Hematopoietic multipotent progenitor cell treated with erythropoietin and hydrocortisone succinate and interleukin-3 and kit ligand, for 8 days (in vitro differentiated cells): ENCODE measurements around the gene SNX30.

Experiments
- DNase-seq: peaks from one replicate; pipeline ENCODE4 v3.0.0-alpha.2; 2015

Gene SNX30

GRCh38 chr9:112784020-112784785 is 33.6 kb downstream of the SNX30 start:
- DNase-seq, result no peak

- DNase-seq, result no peak
Measured at GRCh38 chr9:112785986-112786385, 35.4 kb downstream of the SNX30 start.

DNA sequence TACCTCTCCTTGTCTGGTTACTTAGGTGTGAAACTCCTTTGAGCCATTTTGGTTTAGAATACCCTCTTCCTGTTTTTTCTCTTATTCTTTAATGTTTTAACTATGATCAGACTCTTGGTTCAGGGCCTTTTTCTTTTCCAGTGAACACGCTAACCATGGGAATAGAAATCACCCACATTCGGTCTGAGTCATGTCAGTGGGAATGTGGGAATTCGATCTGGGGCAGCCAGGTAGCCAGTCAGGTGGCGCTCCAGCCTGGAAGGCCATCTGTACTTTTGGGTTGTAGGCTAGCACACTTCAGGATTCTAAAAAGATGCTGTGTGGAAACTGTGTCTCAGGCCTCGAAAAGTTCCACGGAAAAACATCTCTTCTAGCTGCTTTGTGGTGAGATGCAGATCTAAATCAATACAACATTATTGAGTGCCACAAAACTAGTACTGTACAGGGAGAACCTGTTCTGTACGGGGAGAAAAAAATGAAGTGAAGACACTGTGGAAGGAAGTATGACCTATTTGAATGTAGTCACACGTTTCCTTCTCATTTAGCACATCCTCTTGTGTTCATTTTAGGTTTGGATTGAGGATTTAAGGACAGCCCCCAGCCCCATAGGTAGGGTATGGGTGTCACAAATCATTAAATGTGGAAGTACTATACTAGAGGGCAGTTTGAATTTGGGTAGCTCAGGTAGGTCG is 36.4 kb downstream of the SNX30 start:
- no peak for DNase-seq

GRCh38 chr9:112787978-112788377 is 37.4 kb downstream of the SNX30 start:
- DNase-seq, result no peak

DNA sequence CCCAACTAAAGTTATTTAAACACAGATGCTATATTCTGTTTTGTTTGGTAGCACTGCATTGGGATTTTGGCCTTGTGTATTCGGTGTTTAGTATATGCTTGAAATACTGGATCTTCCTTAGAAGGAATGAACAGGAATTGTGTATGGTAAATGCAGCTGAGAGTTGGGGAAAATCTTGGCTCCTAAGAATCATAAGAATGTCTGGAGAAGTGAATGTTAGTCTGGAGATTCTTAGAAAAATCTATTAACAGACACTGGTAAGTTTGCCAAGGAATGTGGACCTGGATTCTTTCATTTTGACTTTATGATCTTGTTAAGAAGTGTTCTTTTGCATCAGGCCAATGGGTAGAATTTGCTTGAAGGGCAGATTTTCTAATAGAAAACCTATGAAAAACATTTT is 38.9 kb downstream of the SNX30 start:
- DNase-seq, result no peak

- no peak for DNase-seq
Measured at GRCh38 chr9:112789891-112790774, 39.6 kb downstream of the SNX30 start.

- DNase-seq, result no peak
Measured at GRCh38 chr9:112792670-112793069, 42.1 kb downstream of the SNX30 start.

DNA sequence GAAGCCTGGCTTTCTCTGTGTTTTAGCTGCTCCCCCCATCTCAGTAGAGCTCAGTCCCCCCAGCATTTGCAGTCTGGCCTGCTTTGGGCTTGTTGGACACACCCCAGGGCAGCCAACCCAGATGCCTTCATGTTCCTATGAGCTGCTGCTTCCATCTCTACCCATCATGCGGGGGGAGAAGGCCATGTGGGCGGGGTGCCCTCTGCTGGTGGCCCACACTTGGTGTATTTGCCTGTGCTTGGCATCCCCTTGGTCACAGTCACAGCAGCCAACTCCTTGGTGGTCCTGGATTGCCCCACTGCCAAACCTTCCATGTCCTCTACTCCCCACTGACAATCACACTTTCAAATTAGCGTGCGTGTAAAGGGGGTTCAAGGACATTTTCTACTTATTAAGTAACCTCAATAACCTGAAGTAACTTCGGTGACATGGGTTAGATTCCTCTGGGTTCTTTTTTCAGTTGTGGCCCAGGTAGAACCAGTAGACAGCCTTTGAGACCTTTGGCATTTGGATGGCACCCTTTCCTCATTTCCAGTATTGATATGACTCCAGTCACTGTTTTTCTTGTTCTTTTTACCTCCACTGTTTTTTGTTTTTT is 42.8 kb downstream of the SNX30 start:
- peak; percentile 77 for DNase-seq

GRCh38 chr9:112794731-112795130 is 44.2 kb downstream of the SNX30 start:
- DNase-seq, result no peak

GRCh38 chr9:112795921-112796320 is 45.4 kb downstream of the SNX30 start:
- DNase-seq, result no peak

- no peak for DNase-seq
Measured at GRCh38 chr9:112796485-112796884, 45.9 kb downstream of the SNX30 start.

GRCh38 chr9:112809351-112809848 is 58.8 kb downstream of the SNX30 start:
- no peak for DNase-seq

GRCh38 chr9:112809906-112810305 is 59.3 kb downstream of the SNX30 start:
- DNase-seq, result no peak

DNA sequence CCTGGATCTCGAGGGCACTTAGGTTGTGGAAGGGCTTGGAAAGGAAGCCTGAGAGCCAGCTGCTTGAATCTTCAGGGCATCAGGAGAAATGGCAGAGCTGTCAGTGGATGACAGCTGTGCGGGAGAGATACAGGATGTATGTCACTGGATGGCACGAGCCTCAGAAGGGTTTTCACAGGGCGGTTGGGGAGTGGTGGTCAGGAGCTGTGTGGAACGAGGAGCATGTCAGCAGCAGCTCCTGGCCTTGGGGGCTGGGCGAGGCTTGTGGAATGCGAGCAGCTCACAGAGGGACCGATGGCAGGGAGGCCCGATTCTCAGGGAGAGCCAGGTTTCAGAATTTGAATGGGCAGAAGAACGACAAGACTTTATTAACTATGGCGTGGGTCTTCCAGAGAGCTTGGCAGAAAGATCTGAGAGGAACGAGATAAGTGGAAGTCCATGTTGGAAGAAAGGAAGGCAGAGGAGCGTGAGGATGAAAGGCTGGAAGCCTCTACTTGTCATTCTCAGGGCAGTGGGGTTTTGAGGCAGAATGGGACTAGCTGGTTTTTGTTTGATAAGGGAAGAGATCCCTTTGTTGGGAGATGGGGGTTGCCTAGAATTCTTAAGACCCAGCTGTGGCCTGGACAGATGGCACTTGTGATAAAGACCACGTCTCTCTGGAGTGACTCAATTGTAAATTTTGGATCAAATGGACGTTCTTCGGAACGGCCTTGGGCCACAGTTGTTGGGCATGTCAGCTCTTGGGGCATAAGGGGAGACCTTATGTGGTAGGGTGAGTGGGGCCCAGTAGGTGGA is 60.3 kb downstream of the SNX30 start:
- DNase-seq, result peak; percentile 38

- no peak for DNase-seq
Measured at GRCh38 chr9:112811518-112811917, 61.0 kb downstream of the SNX30 start.

DNA sequence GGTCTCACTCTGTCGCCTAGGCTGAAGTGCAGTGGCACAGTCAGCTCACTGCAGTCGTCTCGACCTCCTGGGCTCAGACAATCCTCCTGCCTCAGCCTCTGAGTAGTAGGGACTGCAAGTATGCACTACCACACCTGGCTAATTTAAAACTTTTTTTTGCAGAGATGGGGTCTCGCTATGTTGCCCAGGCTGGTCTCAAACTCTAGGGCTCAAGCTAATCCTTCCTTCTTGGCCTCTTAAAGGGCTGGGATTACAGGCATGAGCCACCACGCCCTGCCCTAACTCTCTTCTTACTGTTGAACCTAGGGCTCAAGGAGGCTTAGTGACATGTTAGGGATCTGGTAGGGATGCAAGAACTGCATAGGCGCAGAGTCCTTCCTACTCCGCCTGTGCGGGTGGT is 65.3 kb downstream of the SNX30 start:
- DNase-seq, result no peak

DNA sequence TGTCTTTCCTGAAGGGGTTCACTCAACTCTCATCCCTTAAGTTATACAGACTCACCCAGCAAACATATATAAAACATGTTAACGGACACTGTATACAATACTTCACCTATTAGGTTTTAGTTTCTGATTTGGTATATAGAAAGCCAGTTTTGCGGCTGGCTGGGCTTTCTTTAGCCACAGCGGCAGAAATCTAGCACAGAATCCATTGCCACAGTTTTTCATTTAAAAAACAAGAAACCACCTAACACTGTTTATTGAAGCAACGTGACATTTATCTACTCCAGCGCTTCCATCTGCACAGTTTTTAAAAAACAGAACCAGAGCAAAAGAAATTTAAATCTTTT is 67.3 kb downstream of the SNX30 start:
- no peak for DNase-seq

GRCh38 chr9:112819635-112820496 is 69.3 kb downstream of the SNX30 start:
- peak; percentile 55 for DNase-seq

- DNase-seq, result no peak
Measured at GRCh38 chr9:112820881-112821280, 70.3 kb downstream of the SNX30 start.

DNA sequence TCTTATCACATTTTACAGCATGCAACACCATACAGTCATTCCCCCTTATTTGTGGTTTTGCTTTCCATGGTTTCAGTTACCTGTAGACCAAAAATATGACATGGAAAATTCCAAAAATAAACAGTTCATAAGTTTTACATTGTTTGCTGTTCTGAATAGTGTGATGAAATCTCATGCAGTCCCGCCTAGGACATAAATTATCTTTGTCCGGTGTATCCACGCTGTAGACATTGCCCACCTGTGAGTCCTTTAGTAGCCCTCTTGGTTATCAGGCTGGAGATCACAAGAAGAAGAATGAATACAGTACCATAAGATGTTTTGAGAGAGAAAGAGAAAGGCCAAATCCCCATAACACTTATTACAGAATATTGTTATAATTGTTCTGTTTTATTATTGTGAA is 72.1 kb downstream of the SNX30 start:
- no peak for DNase-seq

DNA sequence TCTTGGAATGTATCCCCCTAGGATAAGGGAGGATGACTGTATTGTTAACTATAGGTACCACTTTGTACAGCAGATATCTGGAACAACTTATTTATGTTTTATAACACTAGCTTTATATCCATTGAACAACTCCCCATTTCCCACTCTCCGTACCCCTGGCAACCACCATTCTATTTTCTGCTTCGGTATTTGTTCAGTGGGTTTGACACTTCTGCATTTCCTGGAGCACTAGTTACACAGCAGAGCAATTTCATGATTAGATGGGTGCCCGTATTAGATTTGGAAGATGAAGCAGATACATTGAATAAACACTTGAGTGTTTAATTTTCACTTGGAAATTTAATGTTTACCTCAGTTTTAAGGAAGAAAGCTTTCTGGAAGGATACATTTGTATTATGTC is 72.7 kb downstream of the SNX30 start:
- DNase-seq, result no peak
